NCI-H524 treated with DMSO at 0.1 percent for 48 hours (cell line): ENCODE results near the gene GMCL2.
A peak's percentile ranks its signal among the peaks of the same experiment; 100 is the strongest.

ENCODE experiments used
- DNase-seq: peaks from one replicate; lab custom pipeline; 2025; lab: John Stamatoyannopoulos, UW

GMCL2 gene

GRCh38 chr5:178182158-178182876, 4.9 kb downstream of the GMCL2 start:
- no peak for DNase-seq

GRCh38 chr5:178180141-178180863, 6.9 kb downstream of the GMCL2 start:
- DNase-seq: no peak

- DNase-seq: no peak
Measured at GRCh38 chr5:178177569-178177968, 9.6 kb downstream of the GMCL2 start.

DNA sequence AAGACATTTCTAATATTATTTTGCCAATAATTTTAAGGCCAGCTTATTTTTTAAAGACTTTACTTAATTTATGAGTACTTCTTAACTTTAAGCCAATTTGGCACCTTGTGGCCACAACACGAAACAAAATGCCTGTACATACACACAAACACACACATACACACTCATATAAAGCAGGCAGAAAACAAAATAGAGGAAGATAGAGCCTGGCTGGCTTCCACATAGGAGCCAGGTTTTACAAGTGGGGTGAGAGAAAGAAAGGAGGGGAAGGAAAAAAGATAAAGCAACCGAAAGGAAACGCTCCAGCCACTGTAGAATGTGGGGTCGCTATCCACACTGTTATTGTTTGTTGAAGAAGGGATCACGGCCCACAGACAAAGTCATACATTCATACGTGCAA, 10.4 kb downstream of the GMCL2 start:
- no peak for DNase-seq

DNA sequence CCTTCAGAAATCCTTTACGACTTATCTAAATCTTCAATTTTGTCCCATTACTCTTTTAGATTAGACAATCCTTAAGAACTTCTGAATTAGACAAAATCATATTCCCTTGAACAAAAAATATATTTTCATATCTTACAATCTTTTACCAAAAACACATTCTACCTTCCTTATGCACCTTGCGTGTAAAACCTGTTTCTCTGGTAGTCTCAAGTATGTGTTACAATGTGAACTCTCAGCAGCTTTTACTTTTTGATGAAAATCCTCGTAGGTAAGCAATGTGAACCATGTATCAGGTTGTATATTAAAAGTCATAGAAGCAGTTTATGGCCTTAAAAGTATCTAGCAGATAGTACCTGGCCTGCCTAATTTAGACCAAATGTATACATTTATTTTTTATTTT, 12.7 kb downstream of the GMCL2 start:
- no peak for DNase-seq

- no peak for DNase-seq
Measured at GRCh38 chr5:178170455-178170854, 16.7 kb downstream of the GMCL2 start.

DNA sequence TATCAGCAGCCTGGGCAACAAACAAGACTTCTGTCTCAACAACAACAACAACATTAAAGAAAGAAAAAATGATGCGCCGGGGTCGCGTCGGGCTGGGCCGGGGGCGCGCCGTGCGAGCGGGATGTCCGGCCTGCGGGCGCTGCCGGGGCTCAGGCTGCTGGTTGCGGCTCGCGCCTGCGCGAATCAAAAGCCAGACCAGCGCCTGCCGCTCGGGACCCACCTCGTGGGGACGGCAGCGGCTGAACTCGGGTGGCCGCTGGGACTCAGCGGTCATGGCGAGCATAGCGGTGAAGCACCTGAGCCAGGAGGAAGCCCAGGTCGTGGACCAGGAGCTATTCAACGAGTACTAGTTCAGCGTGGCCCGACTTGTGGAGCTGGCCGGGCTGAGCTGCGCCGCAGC, 21.6 kb downstream of the GMCL2 start:
- no peak for DNase-seq

GRCh38 chr5:178163772-178164735, 23.1 kb downstream of the GMCL2 start:
- DNase-seq: peak; percentile 61

DNA sequence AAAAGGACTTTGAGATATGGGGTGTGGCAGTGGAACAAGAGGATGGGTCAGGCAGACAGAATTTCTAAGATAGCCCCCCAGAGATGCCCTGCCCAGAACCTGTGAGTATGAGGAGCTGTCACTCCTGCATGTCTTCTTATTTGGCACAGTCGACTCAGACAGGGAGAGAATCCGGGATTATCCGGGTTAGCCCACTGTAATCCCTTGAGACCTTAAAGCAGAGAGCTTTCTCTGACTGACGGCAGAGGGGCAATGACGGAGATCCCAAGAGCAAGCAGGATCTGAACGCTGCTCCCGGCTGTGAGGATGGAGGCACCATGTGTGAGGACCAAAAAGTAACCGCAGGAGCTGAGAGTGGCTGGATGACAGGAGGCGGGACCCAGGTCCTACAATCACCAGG, 24.7 kb downstream of the GMCL2 start:
- no peak for DNase-seq

- no peak for DNase-seq
Measured at GRCh38 chr5:178160176-178160575, 27.0 kb downstream of the GMCL2 start.

- DNase-seq: no peak
Measured at GRCh38 chr5:178155065-178155464, 32.1 kb downstream of the GMCL2 start.

- DNase-seq: peak; percentile 79
Measured at GRCh38 chr5:178153530-178154340, 33.4 kb downstream of the GMCL2 start, which contains the start of gene NHP2. Gene NHP2, minus strand, starts transcription at chr5:178153885. Its CDS starts 68 bp downstream, at chr5:178153817.

DNA sequence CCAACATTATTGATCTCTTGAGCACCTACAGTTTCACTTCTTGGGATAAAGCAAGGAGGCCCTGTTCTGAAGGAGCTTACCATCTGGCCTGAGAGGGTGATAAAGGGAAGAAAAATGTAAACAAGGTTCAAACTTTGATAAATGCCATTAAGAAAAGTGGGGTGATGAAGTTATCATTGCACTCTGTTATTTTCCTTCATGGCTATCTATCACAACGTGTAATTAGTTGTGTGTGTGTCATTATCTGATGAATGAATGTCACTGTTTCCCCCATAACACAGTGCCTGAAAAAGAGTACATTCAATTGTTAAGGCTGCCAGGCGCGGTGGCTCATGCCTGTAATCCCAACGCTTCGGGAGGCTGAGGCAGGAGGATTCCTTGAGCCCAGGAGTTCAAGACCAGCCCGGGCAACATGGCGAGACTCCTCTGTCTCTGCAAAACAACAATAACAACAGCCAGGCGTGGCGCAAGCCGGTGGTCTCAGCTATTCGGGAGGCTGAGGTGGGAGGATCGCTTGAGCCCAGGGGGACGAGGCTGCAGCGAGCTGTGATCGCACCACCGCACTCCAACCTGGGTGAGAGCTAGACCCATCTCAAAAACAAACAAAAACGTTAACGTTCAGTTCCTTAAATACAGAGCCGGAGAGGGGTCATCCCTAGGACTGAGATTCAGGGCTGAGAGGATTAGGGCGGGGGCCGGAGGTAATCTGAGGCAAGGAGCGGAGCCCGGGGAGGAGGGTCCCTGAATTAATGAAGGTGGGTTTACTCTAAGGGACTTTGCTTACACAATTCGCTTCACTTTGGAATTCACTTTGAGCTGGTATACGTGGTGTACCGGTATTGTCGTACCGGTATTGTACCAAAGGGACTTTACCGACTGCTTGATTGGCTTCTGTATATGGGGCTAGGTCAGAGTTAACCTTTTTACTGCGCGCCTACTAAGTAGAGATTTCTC, 34.4 kb downstream of the GMCL2 start:
- DNase-seq: no peak

DNA sequence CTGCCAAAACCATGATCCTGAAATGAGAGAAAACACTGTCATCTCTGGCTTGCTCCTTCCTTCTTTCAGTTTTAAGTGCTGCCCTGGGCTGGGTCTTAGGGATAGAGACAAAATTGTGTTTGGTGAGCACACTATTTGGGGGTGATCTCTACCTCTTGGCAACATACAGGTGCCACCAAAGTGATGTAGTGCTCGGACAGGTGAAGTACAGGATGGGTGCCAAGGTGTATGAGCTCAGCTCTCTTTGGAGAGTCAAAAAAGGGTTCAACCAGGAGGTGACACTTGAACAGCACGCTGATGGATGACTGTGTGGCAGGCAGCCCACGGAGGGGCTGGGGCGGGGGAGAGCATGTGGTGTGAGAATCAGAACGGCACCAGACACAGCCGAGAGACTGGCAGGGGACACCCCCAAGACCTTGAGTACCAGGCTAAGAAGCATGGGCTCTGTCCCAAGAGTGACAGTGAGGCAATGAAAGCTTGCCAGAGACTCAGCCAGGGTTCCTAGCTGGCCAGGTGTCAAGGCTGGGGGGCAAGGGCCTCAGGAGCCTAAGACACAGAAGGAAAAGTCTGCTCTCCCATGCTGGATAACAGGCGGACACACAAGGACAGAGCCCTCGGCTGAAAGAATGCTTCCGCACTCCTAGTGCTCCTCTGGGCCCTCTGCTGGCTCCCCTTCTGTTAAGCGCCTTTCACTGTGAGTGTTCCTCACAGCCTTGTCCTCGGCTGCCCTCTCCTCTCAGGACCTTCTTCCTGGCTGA, 36.0 kb downstream of the GMCL2 start:
- DNase-seq: no peak

GRCh38 chr5:178149199-178149932, 37.8 kb downstream of the GMCL2 start:
- DNase-seq: no peak

- no peak for DNase-seq
Measured at GRCh38 chr5:178147406-178147805, 39.8 kb downstream of the GMCL2 start.

- DNase-seq: no peak
Measured at GRCh38 chr5:178145965-178146820, 41.0 kb downstream of the GMCL2 start.

DNA sequence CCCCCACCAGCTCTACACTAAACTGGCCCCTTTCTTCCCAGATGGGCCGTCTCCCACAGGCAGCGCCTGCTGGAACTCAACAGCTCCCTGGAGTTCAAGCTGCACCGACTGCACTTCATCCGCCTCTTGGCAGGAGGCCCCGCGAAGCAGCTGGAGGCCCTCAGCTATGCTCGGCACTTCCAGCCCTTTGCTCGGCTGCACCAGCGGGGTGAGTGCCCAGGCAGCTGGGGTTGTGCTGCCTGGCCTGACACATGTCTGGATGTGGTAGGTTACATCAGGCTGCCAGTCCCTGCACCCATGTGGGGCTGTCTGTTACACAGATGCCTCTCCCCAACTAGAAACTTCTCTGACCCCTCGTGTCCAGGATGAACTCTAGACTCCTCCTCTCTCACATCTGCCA, 43.3 kb downstream of the GMCL2 start:
- no peak for DNase-seq
